ENCODE measurements around the gene HLA-A.
"Not testable (repeated sequence)": the region's sequence is repeated elsewhere in the genome, so short reads cannot be mapped to it uniquely, and the experiment has no call there.

The HLA-A gene

GRCh38 chr6:29961966-29962365 is 19.6 kb downstream of the HLA-A start:
- DNase-seq (ENCODE audit: low read depth, low spot score) = no peak

GRCh38 chr6:29963697-29964096 is 21.4 kb downstream of the HLA-A start:
- not testable (repeated sequence) for DNase-seq (ENCODE audit: low read depth, low spot score)

DNA sequence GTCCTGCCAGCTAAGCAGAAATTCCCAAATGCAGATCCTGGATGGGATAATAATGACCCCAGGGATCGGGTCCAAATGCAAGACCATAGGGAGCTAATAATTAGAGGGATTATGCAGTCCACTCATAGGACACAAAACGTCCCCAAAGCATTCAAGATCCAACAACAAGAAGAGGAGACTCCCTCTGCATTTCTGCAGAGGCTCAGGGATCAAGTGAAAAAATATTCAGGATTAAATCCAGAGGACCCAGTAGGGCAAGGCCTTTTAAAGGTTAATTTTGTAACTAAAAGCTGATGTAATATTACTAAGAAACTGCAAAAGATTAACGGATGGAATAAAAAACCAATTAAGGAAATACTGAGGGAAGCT is 22.2 kb downstream of the HLA-A start:
- no peak for DNase-seq (ENCODE audit: low read depth, low spot score)

DNA sequence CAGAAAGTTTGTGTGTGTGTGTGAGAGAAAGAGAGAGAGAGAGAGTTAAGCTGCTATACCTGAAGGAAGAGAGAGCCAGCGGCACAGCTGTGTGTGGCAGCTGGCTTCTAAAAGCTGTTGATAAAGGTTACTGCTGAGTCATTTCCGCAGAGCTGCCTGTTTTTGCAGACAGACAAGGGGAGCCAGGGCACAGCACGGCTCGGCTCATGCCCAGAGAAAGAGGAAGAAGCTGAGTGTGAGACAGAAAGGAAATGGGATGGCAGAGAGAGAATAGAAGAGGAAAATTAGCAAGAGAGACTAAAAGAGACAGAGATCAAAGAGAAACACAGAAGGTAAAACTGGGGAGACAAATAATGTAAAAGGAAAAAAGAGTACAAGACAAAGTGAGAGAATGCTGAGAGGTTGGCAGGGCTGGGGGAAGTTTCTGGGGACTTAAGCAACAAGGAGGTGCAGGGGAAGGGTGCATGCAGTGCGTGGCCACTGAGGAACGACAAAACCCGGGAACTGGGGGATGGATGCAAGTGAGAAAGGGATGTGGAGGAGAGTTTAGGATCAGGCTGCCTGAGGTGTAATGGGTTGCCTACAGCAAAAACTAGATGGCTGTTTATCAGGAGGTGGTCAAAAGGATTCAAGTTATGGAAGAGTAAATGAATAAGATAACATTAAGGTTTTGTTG is 22.7 kb downstream of the HLA-A start:
- peak; percentile 79 for DNase-seq (ENCODE audit: low read depth, low spot score)

DNA sequence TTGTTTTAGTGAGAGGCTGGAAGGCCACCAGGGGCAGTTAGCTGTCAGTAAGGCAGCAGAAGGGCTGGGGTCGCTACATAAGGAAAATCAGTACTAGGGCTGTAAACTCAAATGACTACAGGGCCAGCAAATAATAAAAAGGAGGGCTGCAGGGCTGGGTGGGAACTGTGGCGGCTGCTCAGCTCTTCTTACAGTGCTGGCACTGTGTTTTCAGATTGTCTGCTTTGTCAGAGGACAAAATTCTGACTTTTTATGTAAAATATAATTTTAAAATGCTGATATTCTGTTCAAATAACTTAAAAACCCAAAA is 23.2 kb downstream of the HLA-A start:
- no peak for DNase-seq (ENCODE audit: low read depth, low spot score)

GRCh38 chr6:29965873-29966601 is 23.7 kb downstream of the HLA-A start:
- peak; percentile 89 for DNase-seq (ENCODE audit: low read depth, low spot score)

DNA sequence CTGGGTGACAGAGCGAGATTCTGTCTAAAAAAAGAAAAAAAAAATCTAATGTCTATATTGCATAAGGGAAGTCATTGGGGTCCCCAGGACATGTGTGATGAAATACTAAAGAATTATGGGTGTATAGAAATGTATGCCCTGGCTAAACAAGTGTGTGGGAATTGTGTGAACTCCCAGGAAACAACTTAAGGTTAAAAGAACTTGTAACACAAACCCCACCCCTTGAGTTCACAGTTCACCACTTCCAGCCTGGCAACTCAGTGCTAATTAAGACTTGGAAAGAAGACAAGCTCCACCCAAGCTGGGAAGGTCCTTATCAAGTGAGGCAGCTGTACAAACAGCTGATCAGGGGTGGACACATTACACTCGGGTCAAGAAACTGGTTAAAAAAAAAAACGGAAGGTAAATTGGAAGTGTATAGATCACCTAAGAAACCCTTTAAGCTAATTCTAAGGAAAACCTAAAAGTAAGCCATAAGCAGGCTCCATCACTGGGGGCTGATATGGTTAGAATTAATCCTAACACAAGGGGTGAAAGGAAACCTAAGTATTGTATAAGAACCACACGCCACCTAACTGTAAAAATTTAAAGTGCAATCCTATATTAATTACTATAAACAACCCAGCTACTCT is 25.2 kb downstream of the HLA-A start:
- DNase-seq (ENCODE audit: low read depth, low spot score) = no peak

GRCh38 chr6:29968130-29968529 is 25.8 kb downstream of the HLA-A start:
- DNase-seq (ENCODE audit: low read depth, low spot score) = peak; percentile 73

- no peak for DNase-seq (ENCODE audit: low read depth, low spot score)
These were observed 26.6 kb downstream of the HLA-A start for GRCh38 chr6:29968905-29969304.

DNA sequence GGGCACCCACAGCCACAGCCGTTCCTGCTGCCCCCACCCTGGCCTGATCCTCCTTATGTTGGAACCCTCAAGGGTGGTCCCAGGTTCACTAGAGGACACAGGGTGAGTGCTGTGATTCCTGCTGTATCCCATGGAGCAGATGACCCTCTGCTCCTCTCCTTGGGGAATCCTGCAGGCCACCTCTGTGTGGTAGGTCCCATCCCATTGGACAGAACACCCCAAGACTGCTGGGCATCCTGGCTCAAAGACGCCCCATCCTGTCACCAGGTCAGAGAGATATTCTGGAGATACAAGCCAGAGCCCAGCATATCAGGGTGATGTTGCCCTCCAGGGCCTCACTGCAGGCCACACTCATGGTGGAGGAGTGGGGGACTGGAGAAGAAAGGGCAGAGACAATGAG is 28.4 kb downstream of the HLA-A start:
- DNase-seq (ENCODE audit: low read depth, low spot score) = no peak

DNA sequence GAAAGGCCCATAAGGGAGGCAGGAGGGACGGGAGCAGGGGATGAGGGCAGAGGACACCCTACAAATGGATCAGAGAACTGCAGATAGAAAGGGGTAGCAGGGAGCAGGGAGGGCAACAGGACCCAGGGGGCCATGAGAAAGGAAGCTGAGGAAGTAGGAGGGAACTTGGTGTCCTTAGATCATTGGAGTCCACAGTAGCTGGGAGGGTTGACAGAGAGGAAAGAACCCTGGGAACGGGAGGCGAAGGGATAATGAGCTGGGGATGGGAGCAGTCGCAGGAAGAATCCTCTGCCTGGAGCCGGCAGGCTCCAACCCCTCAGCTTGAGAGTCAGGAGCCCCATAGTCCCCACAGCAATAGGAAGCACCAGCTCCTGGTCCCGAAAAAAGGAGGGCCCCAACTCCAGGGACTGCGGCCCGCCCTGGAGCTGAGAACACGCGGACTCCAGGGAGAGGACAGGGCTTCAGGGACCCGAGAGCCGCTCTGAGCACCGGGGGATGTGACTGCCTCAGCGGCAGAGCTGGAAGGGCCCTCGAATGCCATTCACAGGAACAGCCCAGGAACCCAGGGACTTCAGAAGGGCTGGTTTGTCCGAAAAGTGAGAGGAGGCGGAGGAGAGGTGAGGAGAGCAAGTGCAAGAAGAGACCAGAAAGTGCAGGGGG is 32.7 kb downstream of the HLA-A start:
- DNase-seq (ENCODE audit: low read depth, low spot score) = peak; percentile 18

DNA sequence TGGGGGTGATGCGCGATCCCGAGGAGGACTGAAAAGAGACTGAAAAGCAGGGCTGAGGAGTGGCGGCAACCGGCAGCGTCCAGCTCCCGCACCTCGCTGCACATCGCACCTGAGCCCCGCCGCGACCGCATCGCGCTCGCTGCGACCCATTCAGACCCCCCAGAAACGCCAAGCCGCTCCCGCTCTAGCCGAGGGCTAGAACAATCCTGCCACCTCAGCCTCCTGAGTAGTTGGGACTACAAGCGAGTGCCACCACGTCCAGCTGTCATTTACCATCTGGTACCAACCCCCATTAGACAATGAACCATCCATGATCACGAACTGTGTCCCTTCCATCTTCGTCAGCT is 33.2 kb downstream of the HLA-A start:
- DNase-seq (ENCODE audit: low read depth, low spot score) = no peak

- DNase-seq (ENCODE audit: low read depth, low spot score) = no peak
These were observed 33.9 kb downstream of the HLA-A start for GRCh38 chr6:29976253-29976587.

GRCh38 chr6:29976588-29977424 is 34.5 kb downstream of the HLA-A start:
- peak; percentile 83 for DNase-seq (ENCODE audit: low read depth, low spot score)

DNA sequence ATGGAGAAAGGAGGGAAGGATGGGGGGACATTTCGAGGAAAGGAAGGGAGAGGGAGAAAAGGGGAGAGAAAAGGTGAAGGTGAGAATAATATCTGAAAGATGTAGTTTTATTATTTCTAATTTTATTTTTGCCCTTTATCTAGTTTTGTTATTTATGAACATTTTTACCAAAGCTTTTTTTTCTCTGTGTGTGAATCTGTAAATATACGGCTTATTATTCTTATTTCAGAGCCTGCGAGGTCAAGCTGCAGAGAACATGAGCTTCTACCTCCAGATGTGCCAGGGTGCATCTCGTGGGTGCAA is 35.0 kb downstream of the HLA-A start:
- DNase-seq (ENCODE audit: low read depth, low spot score) = no peak

DNA sequence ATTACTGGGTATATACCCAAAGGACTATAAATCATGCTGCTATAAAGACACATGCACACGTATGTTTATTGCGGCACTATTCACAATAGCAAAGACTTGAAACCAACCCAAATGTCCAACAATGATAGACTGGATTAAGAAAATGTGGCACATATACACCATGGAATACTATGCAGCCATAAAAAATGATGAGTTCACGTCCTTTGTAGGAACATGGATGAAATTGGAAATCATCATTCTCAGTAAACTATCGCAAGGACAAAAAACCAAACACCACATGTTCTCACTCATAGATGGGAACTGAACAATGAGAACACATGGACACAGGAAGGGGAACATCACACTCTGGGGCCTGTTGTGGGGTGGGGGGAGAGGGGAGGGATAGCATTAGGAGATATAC is 37.7 kb downstream of the HLA-A start:
- DNase-seq (ENCODE audit: low read depth, low spot score) = not testable (repeated sequence)

DNA sequence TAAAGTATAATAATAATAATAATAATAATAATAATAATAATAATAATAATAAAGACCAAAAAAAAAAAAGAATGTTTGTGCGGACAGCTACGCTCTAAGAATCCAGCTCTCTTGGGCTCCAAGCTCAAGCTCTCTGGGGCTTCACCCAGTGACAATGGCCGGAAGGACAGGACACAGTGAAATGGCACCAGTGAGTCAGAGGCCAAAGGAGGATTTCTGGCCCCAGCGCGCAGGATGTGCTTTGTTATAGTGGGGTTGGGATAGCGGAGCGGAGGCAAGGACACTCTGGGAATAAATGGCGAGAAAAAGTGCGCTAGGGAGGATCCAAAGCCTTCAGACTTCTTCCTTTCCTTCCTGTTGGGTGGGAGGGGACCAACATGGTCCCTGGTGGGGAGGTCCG is 38.2 kb downstream of the HLA-A start:
- no peak for DNase-seq (ENCODE audit: low read depth, low spot score)

- DNase-seq (ENCODE audit: low read depth, low spot score) = no peak
These were observed 39.0 kb downstream of the HLA-A start for GRCh38 chr6:29981211-29981812.

- DNase-seq (ENCODE audit: low read depth, low spot score) = no peak
These were observed 39.8 kb downstream of the HLA-A start for GRCh38 chr6:29982097-29982496.

DNA sequence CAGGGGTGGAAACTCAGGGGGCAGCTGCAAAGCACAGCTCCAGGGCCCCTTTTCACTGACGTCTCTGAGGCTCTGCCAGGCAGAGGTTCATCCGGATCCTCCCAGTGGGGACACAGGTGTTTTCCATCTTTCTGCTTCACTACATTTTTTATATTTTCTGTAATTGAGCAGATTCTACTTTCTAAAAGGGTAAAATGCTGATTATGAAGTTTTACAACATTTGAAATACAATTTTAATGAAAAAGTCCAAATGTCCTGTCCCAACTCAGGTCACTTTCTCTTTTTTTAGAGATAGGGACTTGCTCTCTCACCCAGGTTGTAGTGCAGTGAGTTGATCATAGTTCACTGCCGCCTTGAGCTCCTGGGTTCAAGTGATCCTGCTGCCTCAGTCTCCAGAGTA is 41.9 kb downstream of the HLA-A start:
- DNase-seq (ENCODE audit: low read depth, low spot score) = no peak

DNA sequence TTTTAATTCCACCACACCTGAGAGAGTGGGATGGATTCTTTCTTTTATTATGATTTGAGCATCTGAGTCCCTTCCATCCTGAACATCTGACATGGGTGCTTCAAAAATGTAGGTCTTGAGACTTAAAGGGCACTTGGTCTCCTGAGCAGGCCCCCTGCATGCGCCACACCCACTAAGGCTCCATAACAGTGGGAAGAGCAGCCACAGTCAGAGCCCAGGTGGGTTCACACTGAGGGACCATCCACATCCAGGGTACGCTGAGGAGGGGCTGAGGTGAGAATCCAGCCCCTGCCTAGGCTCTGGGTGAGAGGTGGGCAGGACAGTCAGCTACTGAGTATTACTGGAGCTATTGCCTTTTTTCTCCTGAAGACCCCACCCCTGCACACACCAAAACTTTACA is 42.7 kb downstream of the HLA-A start:
- no peak for DNase-seq (ENCODE audit: low read depth, low spot score)
